Fibroblast of skin of back (primary cell): ENCODE results near the gene CCDC63.
"Not testable (repeated sequence)": the region's sequence is repeated elsewhere in the genome, so short reads cannot be mapped to it uniquely, and the experiment has no call there.

Experiments used
- DNase-seq: peaks from one replicate; pipeline ENCODE4 v3.0.0-alpha.2; 2013

Gene CCDC63

GRCh38 chr12:110844551-110845338, 2.0 kb upstream of the CCDC63 start:
- peak; percentile 56 for DNase-seq

DNA sequence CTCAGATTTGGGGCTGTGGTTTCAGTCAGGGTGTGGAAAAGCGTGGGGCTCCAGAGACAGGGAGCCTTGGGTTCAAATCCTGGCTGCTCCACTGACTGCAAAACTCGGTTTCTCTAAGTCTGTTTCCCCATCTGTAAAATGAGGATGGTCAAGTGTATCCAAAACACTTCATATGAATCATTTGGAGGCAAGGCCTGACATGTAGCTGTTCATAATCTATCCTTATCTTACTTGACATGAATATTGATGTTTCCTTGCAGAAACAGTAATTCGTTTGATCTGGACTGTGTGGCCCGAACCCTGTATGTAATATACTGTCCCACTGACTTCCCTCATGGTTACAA, 1.5 kb upstream of the CCDC63 start:
- no peak for DNase-seq

- DNase-seq, result no peak
Measured at GRCh38 chr12:110848314-110848923, 1.6 kb downstream of the CCDC63 start.

DNA sequence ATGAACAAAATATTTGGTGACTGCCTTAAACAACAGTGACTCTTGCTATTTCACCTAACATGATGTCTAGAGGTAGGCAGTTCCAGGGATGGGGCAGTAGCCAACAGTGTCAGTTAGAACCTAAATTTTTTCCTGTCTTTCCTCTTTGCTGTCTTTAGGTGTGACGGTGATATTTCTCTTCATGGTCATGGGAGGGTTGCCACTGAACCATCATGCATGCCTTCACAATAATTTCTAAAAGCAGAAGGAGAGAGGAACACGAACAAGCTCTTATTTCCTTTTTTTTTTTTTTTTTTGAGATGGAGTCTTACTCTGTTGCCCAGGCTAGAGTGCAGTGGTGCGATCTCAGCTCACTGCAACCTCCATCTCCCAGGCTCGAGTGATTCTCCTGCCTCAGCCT, 2.4 kb downstream of the CCDC63 start:
- no peak for DNase-seq

- DNase-seq, result no peak
Measured at GRCh38 chr12:110849748-110850403, 3.1 kb downstream of the CCDC63 start.

DNA sequence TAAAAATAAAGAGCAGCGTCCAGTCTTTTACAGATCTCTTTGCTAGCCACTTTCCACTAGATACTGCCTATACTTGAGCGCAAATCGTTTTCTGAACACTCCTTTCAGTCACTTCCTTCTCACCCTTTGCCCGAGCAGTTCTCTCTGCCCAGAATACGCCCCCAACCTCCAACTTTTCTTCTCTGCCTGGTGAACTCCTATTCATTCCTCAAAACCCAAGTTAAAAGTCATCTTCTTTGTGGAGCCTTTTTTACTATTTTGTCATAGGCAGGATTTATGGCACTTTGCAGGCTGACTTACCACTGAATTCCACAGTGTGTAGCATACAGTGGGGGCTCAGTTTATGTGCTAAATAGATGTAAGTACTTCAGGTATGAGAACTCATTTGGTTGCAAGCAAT, 4.0 kb downstream of the CCDC63 start:
- no peak for DNase-seq

GRCh38 chr12:110853836-110854235, 7.0 kb downstream of the CCDC63 start:
- DNase-seq, result peak; percentile 17

- DNase-seq, result no peak
Measured at GRCh38 chr12:110856542-110856941, 9.8 kb downstream of the CCDC63 start.

DNA sequence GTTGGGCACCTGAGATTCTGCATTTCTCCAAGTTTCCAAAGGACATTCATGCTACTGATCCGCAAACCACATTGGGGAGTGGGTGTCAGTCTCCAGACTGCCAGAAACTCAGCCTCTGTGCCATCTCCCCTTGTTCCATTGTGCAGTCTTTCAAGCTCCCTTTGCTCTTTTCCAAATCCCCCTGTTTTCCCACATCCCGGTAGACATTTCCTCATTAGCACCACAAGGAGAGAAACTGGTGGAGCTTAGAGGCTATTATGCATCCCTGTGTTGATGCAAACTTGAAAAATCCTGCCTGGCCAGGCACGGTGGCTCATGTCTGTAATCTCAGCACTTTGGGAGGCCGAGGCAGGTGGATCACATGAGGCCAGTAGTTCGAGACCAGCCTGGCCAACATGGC, 10.7 kb downstream of the CCDC63 start:
- DNase-seq, result no peak

- DNase-seq, result not testable (repeated sequence)
Measured at GRCh38 chr12:110857954-110858353, 11.2 kb downstream of the CCDC63 start.

- DNase-seq, result no peak
Measured at GRCh38 chr12:110858848-110859247, 12.1 kb downstream of the CCDC63 start.

DNA sequence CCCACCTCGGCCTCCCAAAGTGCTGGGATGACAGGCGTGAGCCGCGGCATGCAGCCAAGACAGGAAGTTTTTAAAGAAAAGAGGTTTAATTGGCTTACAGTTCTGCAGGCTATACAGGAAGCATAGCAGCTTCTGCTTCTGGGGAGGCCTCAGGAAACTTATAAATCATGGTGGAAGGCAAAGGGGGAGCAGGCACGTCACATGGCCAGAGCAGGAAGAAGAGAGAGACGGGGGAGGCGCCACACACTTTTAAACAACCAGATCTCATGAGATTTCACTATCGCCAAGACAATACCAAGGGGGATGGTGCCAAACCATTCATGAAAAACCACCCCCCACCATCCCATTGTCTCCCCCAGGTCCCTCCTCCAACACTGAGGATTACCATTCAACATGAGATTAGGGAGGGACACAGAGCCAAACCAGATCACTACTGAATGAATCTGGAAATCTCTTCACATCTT, 14.1 kb downstream of the CCDC63 start:
- no peak for DNase-seq

- DNase-seq, result no peak
Measured at GRCh38 chr12:110861729-110862128, 14.9 kb downstream of the CCDC63 start.

DNA sequence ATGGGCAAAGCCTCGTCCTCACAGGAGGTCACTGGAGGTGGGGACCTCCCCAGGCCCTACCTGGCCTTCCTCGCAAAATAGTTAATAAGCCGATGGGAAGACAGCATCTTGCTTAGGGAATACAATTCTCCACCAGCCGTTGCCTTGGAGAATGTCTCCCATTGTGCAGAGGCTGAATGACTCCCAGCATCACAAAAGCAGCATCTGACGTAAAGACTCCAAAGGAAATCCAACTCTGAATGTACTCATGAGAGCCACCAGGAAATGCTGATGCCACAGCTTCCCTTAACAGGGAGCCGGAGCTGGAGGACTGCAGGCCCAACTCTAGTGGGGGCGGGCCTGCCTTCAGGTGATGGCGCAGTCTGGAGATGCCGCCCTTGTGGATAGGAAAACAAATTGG, 15.5 kb downstream of the CCDC63 start:
- DNase-seq, result no peak

- DNase-seq, result no peak
Measured at GRCh38 chr12:110863161-110863560, 16.4 kb downstream of the CCDC63 start.

DNA sequence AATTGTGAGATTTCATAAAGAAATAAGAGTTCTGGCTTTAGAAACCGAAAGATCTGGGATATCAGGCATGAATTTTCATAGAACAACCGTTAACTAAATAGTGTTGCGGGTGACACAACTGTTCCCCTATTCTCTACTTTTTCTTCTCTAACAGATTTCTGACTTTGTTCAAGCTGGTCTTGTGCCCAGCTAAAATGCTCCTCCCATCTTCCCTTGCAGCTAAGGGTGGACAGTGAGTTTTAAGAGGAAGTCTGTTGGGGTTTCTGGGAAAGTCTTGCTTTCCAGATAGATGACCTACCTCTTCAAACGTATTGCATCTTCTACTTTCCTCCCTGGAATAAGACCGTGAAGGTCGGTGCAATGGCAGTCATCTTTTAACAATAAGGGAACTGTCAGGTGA, 18.7 kb downstream of the CCDC63 start:
- no peak for DNase-seq

DNA sequence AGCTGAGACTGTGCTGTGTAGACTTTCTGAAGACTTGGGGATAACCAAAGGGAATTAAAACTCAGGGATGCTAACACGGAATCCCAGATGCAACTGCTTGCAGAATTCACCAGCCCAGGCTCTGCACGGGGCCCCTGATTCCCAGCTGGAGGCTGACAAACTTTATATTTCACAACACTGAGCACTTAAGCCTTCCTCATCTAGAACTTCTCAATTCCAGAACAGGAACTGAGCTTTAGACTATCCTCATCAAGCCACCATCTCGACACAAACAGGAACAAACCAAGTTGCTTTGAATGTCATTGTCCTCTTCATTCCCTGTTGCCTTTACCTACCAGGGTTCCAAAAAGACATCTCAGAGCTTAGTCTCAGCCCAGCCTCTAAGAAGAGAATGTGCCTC, 22.2 kb downstream of the CCDC63 start:
- no peak for DNase-seq

DNA sequence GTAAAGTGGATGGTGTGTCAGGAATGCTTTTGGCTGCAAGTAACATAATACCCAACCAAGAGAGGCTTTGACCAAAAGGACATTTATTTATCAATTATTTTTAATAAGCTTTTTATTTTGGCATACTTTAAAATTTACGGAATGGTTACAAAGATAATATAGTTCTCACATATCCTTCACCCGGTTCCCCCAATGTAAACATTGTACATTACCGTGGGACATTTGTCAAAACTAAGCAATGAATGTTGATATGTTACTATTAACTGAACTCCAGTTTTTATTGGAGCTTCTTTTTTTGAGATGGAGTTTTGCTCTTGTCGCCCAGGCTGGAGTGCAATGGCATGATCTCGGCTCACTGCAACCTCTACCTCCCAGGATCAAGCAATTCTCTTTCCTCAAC, 23.0 kb downstream of the CCDC63 start:
- no peak for DNase-seq

DNA sequence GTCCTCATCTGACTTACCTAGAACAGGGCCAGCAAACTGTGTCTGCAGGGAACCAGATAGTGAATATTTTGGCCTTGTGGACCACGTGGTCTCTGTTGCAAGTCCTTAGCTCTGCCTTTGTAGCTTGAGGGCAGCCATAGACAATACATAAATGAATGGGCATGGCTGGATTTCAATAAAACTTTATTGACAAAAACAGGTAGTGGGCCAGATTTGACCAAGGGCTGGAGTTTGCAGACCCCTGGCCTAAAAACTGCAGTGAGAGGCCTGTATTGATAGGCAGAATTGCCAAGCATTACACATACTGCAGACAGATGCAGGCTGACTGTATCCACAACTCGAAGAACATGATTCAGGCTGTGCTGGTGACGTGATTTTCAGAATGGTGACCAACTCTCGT, 25.3 kb downstream of the CCDC63 start:
- DNase-seq, result no peak

GRCh38 chr12:110874351-110874750, 27.6 kb downstream of the CCDC63 start:
- no peak for DNase-seq

DNA sequence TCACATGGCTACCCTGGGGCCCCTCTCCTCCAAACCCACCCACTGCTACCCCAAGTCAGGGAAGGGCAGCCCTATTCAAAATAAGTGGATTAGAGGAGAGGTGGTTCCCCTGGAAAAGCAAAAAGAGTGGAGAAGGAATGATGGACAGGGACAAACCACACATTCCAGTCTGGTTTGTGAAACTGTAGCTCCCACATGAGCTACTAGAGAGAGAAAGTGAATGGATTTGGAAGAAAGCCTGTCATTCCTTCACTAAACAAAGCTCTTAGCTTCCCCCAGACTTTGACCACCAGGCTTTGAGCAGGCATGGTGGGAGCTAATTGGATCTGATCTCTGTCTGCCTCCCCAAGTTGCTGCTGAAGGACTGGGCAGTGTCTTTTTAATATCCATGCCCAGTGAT, 28.0 kb downstream of the CCDC63 start:
- DNase-seq, result no peak

GRCh38 chr12:110880651-110881050, 33.9 kb downstream of the CCDC63 start:
- no peak for DNase-seq

GRCh38 chr12:110883251-110883650, 36.5 kb downstream of the CCDC63 start:
- DNase-seq, result no peak
